ENCODE data around the gene NID1. TPM values are rescaled to one million over a fixed set of nuclear protein-coding genes. Genes with fewer than 3 reads are reported as not detected.

Gene NID1
- total RNA-seq, 1 experiment from 2014 or later: 8.6 TPM

- TF ChIP-seq CTCF (IDR thresholded peaks at IDR 0.05; ENCODE audit: unreplicated experiment): no peak
- intact Hi-C loops (cut with micrococcal nuclease; ENCODE audit: unreplicated experiment): no loop called here
- Mint-ChIP-seq H3K27me3 (ENCODE audit: unreplicated experiment) (no peaks in the 10 kb centered on the region), H3K9me3 (ENCODE audit: low read depth, unreplicated experiment) (no peaks in the 10 kb centered on the region), H3K27ac (ENCODE audit: unreplicated experiment) (no peak overlapping the region), H3K4me1 (ENCODE audit: low read depth, unreplicated experiment) (no peaks in the 10 kb centered on the region), H3K4me3 (ENCODE audit: low read depth, unreplicated experiment) (no peak overlapping the region), H3K36me3 (ENCODE audit: insufficient read depth, unreplicated experiment) (no peaks in the 10 kb centered on the region)
- CTCF ChIA-PET: no interaction called here
- no peak for DNase-seq
- BruUV-seq (replicated peaks): no TSS peak
Measured at GRCh38 chr1:236112332-236112627, 47.4 kb upstream of the NID1 start.

- intact Hi-C loops (cut with micrococcal nuclease; ENCODE audit: unreplicated experiment): no loop called here
- H3K9me3 Mint-ChIP-seq (ENCODE audit: low read depth, unreplicated experiment): no peaks in the 10 kb centered on the region
- no peaks in the 10 kb centered on the region for H3K36me3 Mint-ChIP-seq (ENCODE audit: insufficient read depth, unreplicated experiment)
- no TSS peak for BruUV-seq (replicated peaks)
- no peaks in the 10 kb centered on the region for H3K4me1 Mint-ChIP-seq (ENCODE audit: low read depth, unreplicated experiment)
- no peak for TF ChIP-seq CTCF (IDR thresholded peaks at IDR 0.05; ENCODE audit: unreplicated experiment)
- no peak overlapping the region for H3K4me3 Mint-ChIP-seq (ENCODE audit: low read depth, unreplicated experiment)
- no peaks in the 10 kb centered on the region for H3K27me3 Mint-ChIP-seq (ENCODE audit: unreplicated experiment)
- CTCF ChIA-PET: no interaction called here
- no peak overlapping the region for H3K27ac Mint-ChIP-seq (ENCODE audit: unreplicated experiment)
- DNase-seq: no peak
Measured at GRCh38 chr1:236111527-236112331, 46.8 kb upstream of the NID1 start.

DNA sequence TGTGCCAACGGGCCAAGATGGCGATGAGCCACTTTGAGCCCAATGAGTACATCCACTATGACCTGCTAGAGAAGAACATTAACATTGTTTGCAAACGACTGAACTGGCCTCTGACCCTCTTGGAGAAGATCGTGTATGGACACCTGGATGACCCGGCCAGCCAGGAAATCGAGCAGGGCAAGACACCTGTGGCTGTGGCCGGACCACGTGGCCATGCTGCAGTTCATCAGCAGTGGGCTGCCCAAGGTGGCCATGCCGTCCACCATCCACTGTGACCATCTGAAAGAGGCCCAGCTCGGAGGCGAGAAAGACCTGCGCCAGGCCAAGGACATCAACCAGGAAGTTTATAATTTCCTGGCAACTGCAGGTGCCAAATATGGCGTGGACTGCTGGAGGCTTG lies 45.2 kb upstream of the NID1 start:
- no peak overlapping the region for H3K4me3 Mint-ChIP-seq (ENCODE audit: low read depth, unreplicated experiment)
- H3K9me3 Mint-ChIP-seq (ENCODE audit: low read depth, unreplicated experiment): no peaks in the 10 kb centered on the region
- no peak for TF ChIP-seq CTCF (IDR thresholded peaks at IDR 0.05; ENCODE audit: unreplicated experiment)
- no TSS peak for BruUV-seq (replicated peaks)
- H3K27me3 Mint-ChIP-seq (ENCODE audit: unreplicated experiment): no peaks in the 10 kb centered on the region
- H3K36me3 Mint-ChIP-seq (ENCODE audit: insufficient read depth, unreplicated experiment): no peaks in the 10 kb centered on the region
- H3K27ac Mint-ChIP-seq (ENCODE audit: unreplicated experiment): no peak overlapping the region
- CTCF ChIA-PET: interaction anchor here (0.6 kb wide), 2 partner anchors 97 to 1626 kb away, joined by 3 to 4 read pairs; no protein-coding TSS in a partner anchor
- intact Hi-C loops (cut with micrococcal nuclease; ENCODE audit: unreplicated experiment): no loop called here
- no peaks in the 10 kb centered on the region for H3K4me1 Mint-ChIP-seq (ENCODE audit: low read depth, unreplicated experiment)
- DNase-seq: no peak

DNA sequence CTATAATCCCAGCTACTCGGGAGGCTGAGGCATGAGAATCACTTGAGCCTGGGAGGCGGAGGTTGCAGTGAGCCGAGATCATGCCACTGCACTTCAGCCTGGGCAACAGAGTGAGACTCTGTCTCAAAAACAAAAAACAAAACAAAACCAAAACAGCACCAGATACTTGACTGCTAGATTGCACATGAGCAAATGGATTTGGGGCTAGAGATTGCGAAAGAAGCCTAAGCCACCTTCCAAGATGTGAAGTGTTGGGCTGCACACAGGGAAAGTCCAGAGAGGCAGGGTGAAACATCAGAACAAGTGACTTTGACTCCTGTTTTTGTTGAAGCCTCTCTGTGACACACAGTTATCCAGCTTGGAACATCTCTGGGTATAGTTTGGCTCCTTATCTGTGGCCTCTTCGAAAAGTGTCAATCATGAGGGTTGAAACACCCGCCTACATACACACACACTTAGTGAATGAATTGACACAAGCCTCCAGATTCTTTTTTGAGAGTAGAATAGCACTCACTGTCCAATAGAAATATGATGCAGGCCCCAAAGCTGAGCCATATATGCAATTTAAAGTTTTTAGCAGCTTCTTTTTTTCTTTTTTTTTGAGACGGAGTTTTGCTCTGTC lies 43.2 kb upstream of the NID1 start:
- Mint-ChIP-seq H3K4me1 (ENCODE audit: low read depth, unreplicated experiment) (no peaks in the 10 kb centered on the region), H3K9me3 (ENCODE audit: low read depth, unreplicated experiment) (no peaks in the 10 kb centered on the region), H3K36me3 (ENCODE audit: insufficient read depth, unreplicated experiment) (no peaks in the 10 kb centered on the region), H3K4me3 (ENCODE audit: low read depth, unreplicated experiment) (no peak overlapping the region), H3K27ac (ENCODE audit: unreplicated experiment) (no peak overlapping the region), H3K27me3 (ENCODE audit: unreplicated experiment) (no peaks in the 10 kb centered on the region)
- CTCF ChIA-PET: interaction anchor here (0.8 kb wide), 1 partner anchor 424 kb away, joined by 3 read pairs; no protein-coding TSS in a partner anchor
- no peak for DNase-seq
- no TSS peak for BruUV-seq (replicated peaks)
- intact Hi-C loops (cut with micrococcal nuclease; ENCODE audit: unreplicated experiment): loop anchor here (2.0 to 5.0 kb wide), 4 partner anchors 61 to 1279 kb away; partner anchors contain the start of gene ERO1B
- no peak for TF ChIP-seq CTCF (IDR thresholded peaks at IDR 0.05; ENCODE audit: unreplicated experiment)

All from Calu3 (cell line).